Right kidney (tissue), 1 donor: ENCODE measurements around the gene RNF157.
A peak's percentile ranks its signal among the peaks of the same experiment; 100 is the strongest.
"Not testable (repeated sequence)": the region's sequence is repeated elsewhere in the genome, so short reads cannot be mapped to it uniquely, and the experiment has no call there.

Experiments used
- DNase-seq: peaks from one replicate; pipeline ENCODE4 v3.0.0-alpha.2; 2016

The RNF157 gene

GRCh38 chr17:76189247-76189646 lies 51.0 kb downstream of the RNF157 start:
- DNase-seq: no peak

- DNase-seq: no peak
Observed at GRCh38 chr17:76188213-76189016, 51.9 kb downstream of the RNF157 start.

- DNase-seq: not testable (repeated sequence)
Observed at GRCh38 chr17:76186774-76187173, 53.5 kb downstream of the RNF157 start.

- DNase-seq: no peak
Observed at GRCh38 chr17:76184290-76184689, 56.0 kb downstream of the RNF157 start.

GRCh38 chr17:76182016-76182764 lies 58.1 kb downstream of the RNF157 start:
- peak; percentile 80 for DNase-seq

- no peak for DNase-seq
Observed at GRCh38 chr17:76179496-76180467, 60.5 kb downstream of the RNF157 start.

GRCh38 chr17:76178124-76178523 lies 62.2 kb downstream of the RNF157 start:
- no peak for DNase-seq

- DNase-seq: no peak
Observed at GRCh38 chr17:76176701-76177574, 63.4 kb downstream of the RNF157 start.

GRCh38 chr17:76174037-76174436 lies 66.3 kb downstream of the RNF157 start:
- DNase-seq: no peak

- no peak for DNase-seq
Observed at GRCh38 chr17:76173474-76173873, 66.8 kb downstream of the RNF157 start.

- no peak for DNase-seq
Observed at GRCh38 chr17:76171706-76172105, 68.6 kb downstream of the RNF157 start.

- DNase-seq: no peak
Observed at GRCh38 chr17:76170114-76170513, 70.2 kb downstream of the RNF157 start.

GRCh38 chr17:76166906-76167305 lies 73.4 kb downstream of the RNF157 start:
- DNase-seq: no peak

GRCh38 chr17:76166168-76166567 lies 74.1 kb downstream of the RNF157 start:
- DNase-seq: no peak

GRCh38 chr17:76164331-76164730 lies 76.0 kb downstream of the RNF157 start:
- no peak for DNase-seq

GRCh38 chr17:76163919-76164318 lies 76.4 kb downstream of the RNF157 start:
- no peak for DNase-seq

GRCh38 chr17:76161619-76162266 lies 78.5 kb downstream of the RNF157 start:
- DNase-seq: no peak

GRCh38 chr17:76160896-76161528 lies 79.3 kb downstream of the RNF157 start:
- no peak for DNase-seq

GRCh38 chr17:76159157-76159556 lies 81.1 kb downstream of the RNF157 start:
- DNase-seq: no peak

- DNase-seq: no peak
Observed at GRCh38 chr17:76157759-76158158, 82.5 kb downstream of the RNF157 start.

GRCh38 chr17:76156662-76156991 lies 83.7 kb downstream of the RNF157 start:
- DNase-seq: no peak
